HG02642 (cell line): ENCODE data around the gene C6orf132.
"Not testable (repeated sequence)": the region's sequence is repeated elsewhere in the genome, so short reads cannot be mapped to it uniquely, and the experiment has no call there.

Experiments
- ATAC-seq: cut with Tn5 transposase; IDR thresholded peaks from one replicate; pipeline ENCODE4 v1.9.1; 2021; ENCODE audit warnings: mild to moderate bottlenecking; ENCODE audit not compliant: unreplicated experiment, poor library complexity

Gene C6orf132

GRCh38 chr6:42163981-42164380, 21.6 kb upstream of the C6orf132 start:
- no peak for ATAC-seq

GRCh38 chr6:42162812-42163211, 20.4 kb upstream of the C6orf132 start:
- ATAC-seq, result no peak

- no peak for ATAC-seq
These were observed 20.0 kb upstream of the C6orf132 start for GRCh38 chr6:42162384-42162783.

GRCh38 chr6:42159431-42160024, 17.1 kb upstream of the C6orf132 start:
- ATAC-seq, result no peak

- ATAC-seq, result no peak
These were observed 16.2 kb upstream of the C6orf132 start for GRCh38 chr6:42158631-42159030.

GRCh38 chr6:42158011-42158410, 15.6 kb upstream of the C6orf132 start:
- no peak for ATAC-seq

GRCh38 chr6:42156638-42157037, 14.2 kb upstream of the C6orf132 start:
- no peak for ATAC-seq

- no peak for ATAC-seq
These were observed 12.9 kb upstream of the C6orf132 start for GRCh38 chr6:42155293-42155692.

GRCh38 chr6:42154461-42155209, 12.2 kb upstream of the C6orf132 start:
- no peak for ATAC-seq

- no peak for ATAC-seq
These were observed 11.5 kb upstream of the C6orf132 start for GRCh38 chr6:42153921-42154320.

- not testable (repeated sequence) for ATAC-seq
These were observed 10.3 kb upstream of the C6orf132 start for GRCh38 chr6:42152528-42153213.

- ATAC-seq, result no peak
These were observed 9.6 kb upstream of the C6orf132 start for GRCh38 chr6:42152024-42152423.

- ATAC-seq, result no peak
These were observed 7.8 kb upstream of the C6orf132 start for GRCh38 chr6:42150254-42150653.

GRCh38 chr6:42148058-42148457, 5.6 kb upstream of the C6orf132 start:
- ATAC-seq, result no peak

GRCh38 chr6:42147138-42147562, 4.7 kb upstream of the C6orf132 start:
- ATAC-seq, result no peak

- no peak for ATAC-seq
These were observed 760 bp downstream of the C6orf132 start for GRCh38 chr6:42141603-42142117.

GRCh38 chr6:42140756-42141602, 1.4 kb downstream of the C6orf132 start:
- ATAC-seq, result no peak

GRCh38 chr6:42140032-42140431, 2.4 kb downstream of the C6orf132 start:
- ATAC-seq, result no peak

- no peak for ATAC-seq
These were observed 3.5 kb downstream of the C6orf132 start for GRCh38 chr6:42138630-42139619.
